ENCODE results near the gene COMMD1.

- TF ChIP-seq RCOR1 (IDR thresholded peaks at IDR 0.05; ENCODE audit: low read length) (no peak), POLR2AphosphoS5 (IDR thresholded peaks at IDR 0.05; ENCODE audit: low read depth, low read length) (no peak), YY1 (IDR thresholded peaks at IDR 0.05; ENCODE audit: low read depth) (no peak), IRF3 (IDR thresholded peaks at IDR 0.05; ENCODE audit: low read depth, low read length) (no peak)
- TF ChIP-seq, protein P1, sequence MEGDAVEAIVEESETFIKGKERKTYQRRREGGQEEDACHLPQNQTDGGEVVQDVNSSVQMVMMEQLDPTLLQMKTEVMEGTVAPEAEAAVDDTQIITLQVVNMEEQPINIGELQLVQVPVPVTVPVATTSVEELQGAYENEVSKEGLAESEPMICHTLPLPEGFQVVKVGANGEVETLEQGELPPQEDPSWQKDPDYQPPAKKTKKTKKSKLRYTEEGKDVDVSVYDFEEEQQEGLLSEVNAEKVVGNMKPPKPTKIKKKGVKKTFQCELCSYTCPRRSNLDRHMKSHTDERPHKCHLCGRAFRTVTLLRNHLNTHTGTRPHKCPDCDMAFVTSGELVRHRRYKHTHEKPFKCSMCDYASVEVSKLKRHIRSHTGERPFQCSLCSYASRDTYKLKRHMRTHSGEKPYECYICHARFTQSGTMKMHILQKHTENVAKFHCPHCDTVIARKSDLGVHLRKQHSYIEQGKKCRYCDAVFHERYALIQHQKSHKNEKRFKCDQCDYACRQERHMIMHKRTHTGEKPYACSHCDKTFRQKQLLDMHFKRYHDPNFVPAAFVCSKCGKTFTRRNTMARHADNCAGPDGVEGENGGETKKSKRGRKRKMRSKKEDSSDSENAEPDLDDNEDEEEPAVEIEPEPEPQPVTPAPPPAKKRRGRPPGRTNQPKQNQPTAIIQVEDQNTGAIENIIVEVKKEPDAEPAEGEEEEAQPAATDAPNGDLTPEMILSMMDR (IDR thresholded peaks at IDR 0.05): no peak
- TF ChIP-seq, protein P2, sequence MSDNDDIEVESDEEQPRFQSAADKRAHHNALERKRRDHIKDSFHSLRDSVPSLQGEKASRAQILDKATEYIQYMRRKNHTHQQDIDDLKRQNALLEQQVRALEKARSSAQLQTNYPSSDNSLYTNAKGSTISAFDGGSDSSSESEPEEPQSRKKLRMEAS (IDR thresholded peaks at IDR 0.05; ENCODE audit: low read depth): no peak
- TF ChIP-seq, protein P3, sequence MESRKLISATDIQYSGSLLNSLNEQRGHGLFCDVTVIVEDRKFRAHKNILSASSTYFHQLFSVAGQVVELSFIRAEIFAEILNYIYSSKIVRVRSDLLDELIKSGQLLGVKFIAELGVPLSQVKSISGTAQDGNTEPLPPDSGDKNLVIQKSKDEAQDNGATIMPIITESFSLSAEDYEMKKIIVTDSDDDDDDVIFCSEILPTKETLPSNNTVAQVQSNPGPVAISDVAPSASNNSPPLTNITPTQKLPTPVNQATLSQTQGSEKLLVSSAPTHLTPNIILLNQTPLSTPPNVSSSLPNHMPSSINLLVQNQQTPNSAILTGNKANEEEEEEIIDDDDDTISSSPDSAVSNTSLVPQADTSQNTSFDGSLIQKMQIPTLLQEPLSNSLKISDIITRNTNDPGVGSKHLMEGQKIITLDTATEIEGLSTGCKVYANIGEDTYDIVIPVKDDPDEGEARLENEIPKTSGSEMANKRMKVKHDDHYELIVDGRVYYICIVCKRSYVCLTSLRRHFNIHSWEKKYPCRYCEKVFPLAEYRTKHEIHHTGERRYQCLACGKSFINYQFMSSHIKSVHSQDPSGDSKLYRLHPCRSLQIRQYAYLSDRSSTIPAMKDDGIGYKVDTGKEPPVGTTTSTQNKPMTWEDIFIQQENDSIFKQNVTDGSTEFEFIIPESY (IDR thresholded peaks at IDR 0.05; ENCODE audit: borderline replicate concordance, low read depth): no peak
- TF ChIP-seq, protein P4, sequence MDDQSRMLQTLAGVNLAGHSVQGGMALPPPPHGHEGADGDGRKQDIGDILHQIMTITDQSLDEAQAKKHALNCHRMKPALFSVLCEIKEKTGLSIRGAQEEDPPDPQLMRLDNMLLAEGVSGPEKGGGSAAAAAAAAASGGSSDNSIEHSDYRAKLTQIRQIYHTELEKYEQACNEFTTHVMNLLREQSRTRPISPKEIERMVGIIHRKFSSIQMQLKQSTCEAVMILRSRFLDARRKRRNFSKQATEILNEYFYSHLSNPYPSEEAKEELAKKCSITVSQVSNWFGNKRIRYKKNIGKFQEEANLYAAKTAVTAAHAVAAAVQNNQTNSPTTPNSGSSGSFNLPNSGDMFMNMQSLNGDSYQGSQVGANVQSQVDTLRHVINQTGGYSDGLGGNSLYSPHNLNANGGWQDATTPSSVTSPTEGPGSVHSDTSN (IDR thresholded peaks at IDR 0.05): no peak
These were observed 235.1 kb downstream of the COMMD1 start for GRCh38 chr2:62140426-62141141.
